ENCODE data around the gene TGIF1. TPM values are rescaled to one million over a fixed set of nuclear protein-coding genes. Genes with fewer than 3 reads are reported as not detected.
"Not testable (repeated sequence)": the region's sequence is repeated elsewhere in the genome, so short reads cannot be mapped to it uniquely, and the experiment has no call there.

Gene TGIF1
- total RNA-seq (10 to 100 TPM; 80.1 to 83.6 TPM), polyA plus RNA-seq (10 to 100 TPM; 17.4 to 39.7 (median 31.6) TPM), total RNA-seq (49.2 to 97.2 (median 75.9) reads per million in 6 experiments)

DNA sequence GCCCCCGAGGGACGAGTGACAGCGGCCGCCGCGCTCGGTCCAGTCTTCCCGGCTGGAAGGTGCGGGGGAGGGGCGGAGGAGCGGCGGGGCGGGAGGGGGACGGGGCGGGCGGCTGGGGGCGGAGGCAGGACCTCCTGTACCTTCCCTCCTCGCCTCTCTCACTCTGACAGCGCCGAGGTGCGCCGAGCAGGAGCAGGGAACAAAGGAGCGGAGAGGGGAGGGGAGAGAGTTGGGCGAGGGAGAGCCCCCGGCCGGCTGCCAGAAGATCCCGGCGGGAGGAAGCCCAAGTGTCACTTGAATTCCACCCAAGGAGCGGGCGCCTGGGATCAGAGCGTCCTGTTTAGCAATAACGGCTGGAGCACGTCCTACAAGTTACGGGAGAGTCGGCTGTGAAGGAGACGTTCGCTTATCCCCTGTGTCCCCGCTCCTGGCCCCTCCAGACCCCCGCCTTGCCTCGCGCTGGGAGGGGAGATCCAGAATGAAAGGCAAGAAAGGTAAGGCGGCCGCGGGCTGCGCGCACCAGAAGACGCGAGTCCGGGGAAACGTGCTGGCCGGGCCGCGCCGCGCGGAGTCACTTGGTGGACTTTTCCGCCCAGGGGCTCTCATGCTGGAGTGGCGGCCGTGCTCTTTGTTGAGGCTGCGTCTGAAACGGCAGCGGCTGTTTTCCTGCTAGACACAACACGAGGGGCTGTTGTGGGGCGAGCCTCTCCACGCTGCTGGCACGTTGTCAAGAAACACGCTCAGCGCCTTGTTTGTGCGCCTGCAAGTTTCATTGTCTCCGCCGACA lies at the start of gene TGIF1:
Gene TGIF1, plus strand, starts transcription at position 161 of the 787 bp plus-strand sequence. Its CDS starts 318 bp downstream, at position 479.
- H3K4me1 Mint-ChIP-seq: peaks cover 16 to 55% (median 43%) of the 10 kb centered on the region in 4 donors
- H3K36me3 Mint-ChIP-seq: no peaks in the 10 kb centered on the region
- DNase-seq (peak; percentile 67 to 91 (median 80)), ATAC-seq (peak; percentile 11 to 18)
- H3K27me3 Mint-ChIP-seq: peaks cover 0 to 3% (median 0%) of the 10 kb centered on the region in 5 donors
- POLR2A ChIA-PET: interaction anchor here (0.8 to 8.3 kb wide), 15 partner anchors 8 to 1845 kb away, joined by 3 to 112 read pairs (median 5); partner anchors contain the start of genes METTL4, MYL12A, MYL12B and NDC80
- peak within 1 kb of the TSS; percentile 99 to 100 (median 100) for H3K27ac Mint-ChIP-seq
- H3K9me3 Mint-ChIP-seq: no peaks in the 10 kb centered on the region
- peak within 1 kb of the TSS; percentile 92 to 99 (median 97) for H3K4me3 Mint-ChIP-seq

DNA sequence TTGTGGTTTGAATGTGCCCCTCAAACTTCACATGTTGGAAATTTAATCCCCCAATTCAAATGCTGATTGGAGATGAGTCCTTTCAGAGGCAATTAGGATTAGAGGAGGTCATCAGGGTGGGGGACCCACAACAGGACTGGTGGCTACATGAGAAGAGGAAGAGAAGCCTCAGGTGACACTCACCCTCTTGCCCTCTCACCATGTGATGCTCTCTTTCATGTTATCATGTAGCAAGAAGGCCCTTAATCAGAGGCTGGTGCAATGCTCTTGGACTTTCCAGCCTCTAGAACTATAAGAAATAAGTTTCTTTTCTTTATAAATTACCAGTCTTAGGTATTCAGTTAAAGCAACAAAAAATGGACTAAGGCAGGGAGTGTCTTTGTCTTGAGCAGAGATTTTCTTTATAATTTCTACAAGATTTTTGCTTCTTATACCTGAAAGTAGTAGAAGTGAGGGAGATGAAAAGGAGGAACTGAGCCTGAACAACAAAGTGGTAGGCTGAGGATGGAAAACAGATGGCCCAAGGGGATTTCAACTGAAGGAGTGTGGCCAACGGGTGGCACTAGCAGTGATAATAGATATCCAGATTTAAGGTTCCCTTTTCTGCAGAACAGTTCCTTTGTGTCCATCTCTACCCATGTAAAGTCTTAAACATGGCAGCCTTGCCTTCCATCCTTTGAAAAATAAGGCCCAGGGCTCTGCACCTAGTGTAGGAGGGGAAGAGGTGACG lies 49.2 kb upstream of the TGIF1 start:
- Mint-ChIP-seq H3K4me3 (peak overlapping the region in 1 of 10 donors; percentile 24), H3K27ac (peak overlapping the region in 2 of 10 donors; percentile 26 to 38), H3K9me3 (peaks cover 0 to 18% (median 6%) of the 10 kb centered on the region in 9 donors), H3K4me1 (peaks cover 5 to 30% (median 12%) of the 10 kb centered on the region in 4 donors), H3K27me3 (peaks cover 0 to 2% (median 0%) of the 10 kb centered on the region in 5 donors), H3K36me3 (peaks cover 0 to 11% (median 10%) of the 10 kb centered on the region in 3 donors)
- no peak for DNase-seq
- no peak for ATAC-seq
- POLR2A ChIA-PET: interaction anchor here (0.5 kb wide), 1 partner anchor 53 kb away, joined by 3 read pairs; no protein-coding TSS in a partner anchor

GRCh38 chr18:3401669-3402620 lies 48.0 kb upstream of the TGIF1 start:
- Mint-ChIP-seq H3K9me3 (peaks cover 0 to 18% (median 6%) of the 10 kb centered on the region in 9 donors), H3K4me1 (peaks cover 10 to 39% (median 22%) of the 10 kb centered on the region in 4 donors), H3K4me3 (no peak overlapping the region), H3K27ac (peak overlapping the region in 1 of 10 donors; percentile 8), H3K36me3 (peaks cover 0 to 11% (median 10%) of the 10 kb centered on the region in 3 donors), H3K27me3 (no peaks in the 10 kb centered on the region)
- POLR2A ChIA-PET: no interaction called here
- DNase-seq: no peak
- ATAC-seq: no peak

DNA sequence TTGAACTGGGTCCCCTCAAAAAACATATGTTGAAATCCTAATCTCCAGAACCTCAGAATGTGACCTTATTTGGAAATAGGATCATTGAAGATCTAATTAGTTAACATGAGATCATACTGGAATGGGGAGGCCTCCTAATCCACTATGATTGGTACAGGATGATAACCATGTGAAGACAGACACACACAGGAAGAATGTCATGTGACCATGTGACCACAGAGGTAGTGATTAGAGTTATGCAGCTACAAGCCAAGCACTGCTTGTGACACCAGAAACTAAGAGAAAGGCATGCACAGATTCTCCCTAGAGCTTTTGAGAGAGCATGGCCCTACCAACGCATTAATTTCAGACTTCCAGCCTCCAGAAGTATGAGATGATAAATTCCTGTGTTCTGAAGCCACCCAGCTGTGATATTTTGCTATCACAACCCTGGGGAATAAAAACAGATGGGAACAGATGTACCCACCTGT lies 47.0 kb upstream of the TGIF1 start:
- Mint-ChIP-seq H3K9me3 (peaks cover 0 to 18% (median 6%) of the 10 kb centered on the region in 9 donors), H3K27ac (no peak overlapping the region), H3K4me1 (peaks cover 10 to 39% (median 22%) of the 10 kb centered on the region in 4 donors), H3K27me3 (no peaks in the 10 kb centered on the region), H3K36me3 (peaks cover 0 to 11% (median 10%) of the 10 kb centered on the region in 3 donors), H3K4me3 (no peak overlapping the region)
- POLR2A ChIA-PET: no interaction called here
- DNase-seq: peak in 1 of 10 donors; percentile 7
- peak in 1 of 2 donors; percentile 61 for ATAC-seq

GRCh38 chr18:3405713-3406112 lies 44.3 kb upstream of the TGIF1 start:
- Mint-ChIP-seq H3K9me3 (peaks cover 0 to 11% (median 2%) of the 10 kb centered on the region in 9 donors), H3K36me3 (peaks cover 0 to 7% (median 5%) of the 10 kb centered on the region in 3 donors), H3K27me3 (no peaks in the 10 kb centered on the region), H3K4me3 (no peak overlapping the region), H3K4me1 (peaks cover 10 to 35% (median 22%) of the 10 kb centered on the region in 4 donors), H3K27ac (peak overlapping the region in 3 of 10 donors; percentile 3 to 84 (median 42))
- DNase-seq (peak in 1 of 10 donors; percentile 8), ATAC-seq (peak in 1 of 2 donors; percentile 71)
- POLR2A ChIA-PET: no interaction called here

DNA sequence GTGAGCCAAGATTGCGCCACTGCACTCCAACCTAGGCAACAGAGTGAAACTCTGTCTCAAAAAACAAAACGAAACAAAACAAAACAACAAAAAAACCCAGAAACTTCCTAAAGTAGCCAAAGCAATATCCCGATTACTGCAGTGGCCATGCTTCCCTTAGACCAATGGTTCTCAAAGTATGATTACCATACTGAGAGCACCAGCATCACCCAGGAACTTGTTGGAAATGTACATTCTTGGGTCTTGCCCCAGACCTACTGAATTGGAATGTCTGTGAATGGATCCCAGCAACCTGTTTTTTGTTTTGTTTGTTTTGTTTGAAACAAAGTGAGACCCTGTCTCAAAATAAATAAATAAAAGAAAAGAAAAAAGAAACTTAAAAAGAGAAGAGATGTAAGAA lies 41.9 kb upstream of the TGIF1 start:
- POLR2A ChIA-PET: no interaction called here
- ATAC-seq (no peak), DNase-seq (no peak)
- Mint-ChIP-seq H3K36me3 (peaks cover 0 to 3% (median 0%) of the 10 kb centered on the region in 3 donors), H3K4me1 (peaks cover 11 to 32% (median 24%) of the 10 kb centered on the region in 4 donors), H3K9me3 (peaks cover 0 to 5% (median 0%) of the 10 kb centered on the region in 9 donors), H3K27me3 (peaks cover 0 to 2% (median 0%) of the 10 kb centered on the region in 5 donors), H3K27ac (no peak overlapping the region), H3K4me3 (no peak overlapping the region)

GRCh38 chr18:3409811-3410210 lies 40.2 kb upstream of the TGIF1 start:
- POLR2A ChIA-PET: interaction anchor here (0.5 to 0.6 kb wide), 2 partner anchors 13 to 75 kb away, joined by 3 to 4 read pairs; no protein-coding TSS in a partner anchor
- no peak for ATAC-seq
- H3K4me1 Mint-ChIP-seq: peaks cover 11 to 31% (median 21%) of the 10 kb centered on the region in 4 donors
- no peak for DNase-seq
- H3K9me3 Mint-ChIP-seq: peaks cover 0 to 5% (median 0%) of the 10 kb centered on the region in 9 donors
- H3K36me3 Mint-ChIP-seq: peaks cover 0 to 3% (median 0%) of the 10 kb centered on the region in 3 donors
- no peak overlapping the region for H3K4me3 Mint-ChIP-seq
- peak overlapping the region in 1 of 10 donors; percentile 65 for H3K27ac Mint-ChIP-seq
- H3K27me3 Mint-ChIP-seq: peaks cover 0 to 2% (median 0%) of the 10 kb centered on the region in 5 donors

DNA sequence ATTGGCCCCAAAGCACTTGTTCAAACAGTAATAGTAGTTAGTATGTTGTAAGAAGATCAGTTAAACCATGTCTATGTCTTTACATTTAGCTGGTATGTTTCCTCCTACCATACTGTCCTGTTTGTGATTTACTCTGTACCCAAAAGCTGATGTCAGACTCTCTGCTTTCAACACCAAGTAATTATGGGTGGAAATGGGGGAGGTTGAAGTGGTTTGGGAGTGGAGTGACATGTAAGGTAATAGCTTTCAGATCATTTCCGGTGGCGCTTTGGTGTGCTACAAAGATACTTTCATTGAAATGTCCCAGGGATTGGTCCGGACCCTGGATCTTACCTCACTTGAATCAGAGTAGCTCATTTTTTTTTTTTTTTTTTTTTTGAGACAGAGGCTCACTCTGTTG lies 39.7 kb upstream of the TGIF1 start:
- ATAC-seq (no peak), DNase-seq (no peak)
- Mint-ChIP-seq H3K4me1 (peaks cover 11 to 30% (median 20%) of the 10 kb centered on the region in 4 donors), H3K36me3 (peaks cover 0 to 3% (median 0%) of the 10 kb centered on the region in 3 donors), H3K9me3 (peaks cover 0 to 2% (median 0%) of the 10 kb centered on the region in 9 donors), H3K4me3 (no peak overlapping the region), H3K27me3 (peaks cover 0 to 2% (median 0%) of the 10 kb centered on the region in 5 donors), H3K27ac (peak overlapping the region in 1 of 10 donors; percentile 65)
- POLR2A ChIA-PET: interaction anchor here (0.5 to 0.6 kb wide), 2 partner anchors 12 to 76 kb away, joined by 3 to 4 read pairs; no protein-coding TSS in a partner anchor

DNA sequence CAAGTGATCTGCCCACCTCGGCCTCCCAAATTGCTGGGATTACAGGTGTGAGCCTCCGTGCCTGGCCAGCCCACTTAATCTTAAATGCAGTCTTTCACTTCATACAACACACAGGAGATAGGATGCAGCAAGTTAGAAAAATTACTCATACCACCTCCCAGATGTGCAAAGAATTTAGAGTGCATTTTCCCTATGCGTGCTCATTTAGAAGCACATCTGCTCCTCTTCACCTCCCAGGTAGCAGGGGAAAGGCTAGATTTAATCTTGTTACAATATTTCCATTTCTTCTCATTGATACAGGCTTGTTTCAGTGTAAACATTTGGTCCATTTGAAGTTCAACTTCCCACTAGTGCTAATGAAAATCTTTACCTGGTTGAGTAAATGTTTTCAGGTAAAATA lies 39.1 kb upstream of the TGIF1 start:
- DNase-seq, POLR2A ChIA-PET: not testable (repeated sequence)

DNA sequence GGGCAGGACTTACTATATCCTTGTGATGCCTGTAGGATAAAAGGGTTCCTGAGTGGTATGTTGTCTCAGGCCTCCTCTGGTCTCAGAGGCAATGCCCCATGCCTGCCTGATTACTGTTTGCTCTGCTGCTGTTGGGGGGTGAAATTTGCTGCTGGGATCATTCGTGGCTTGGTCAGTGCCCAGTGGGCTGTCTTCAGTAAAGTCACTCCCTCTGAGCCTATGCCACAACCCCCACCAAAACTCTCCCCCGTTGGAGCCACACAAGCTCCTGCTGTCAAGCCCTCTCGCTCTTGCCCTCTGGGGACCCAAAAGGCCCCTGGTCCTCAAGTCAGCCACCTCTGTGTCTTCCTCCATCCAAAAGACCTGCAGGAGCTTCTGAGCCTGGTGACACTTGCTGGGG lies 38.6 kb upstream of the TGIF1 start:
- peak overlapping the region in 2 of 10 donors; percentile 66 to 73 for H3K27ac Mint-ChIP-seq
- no peaks in the 10 kb centered on the region for H3K9me3 Mint-ChIP-seq
- H3K27me3 Mint-ChIP-seq: peaks cover 0 to 2% (median 0%) of the 10 kb centered on the region in 5 donors
- H3K4me3 Mint-ChIP-seq: peak overlapping the region in 7 of 10 donors; percentile 28 to 76 (median 69)
- H3K36me3 Mint-ChIP-seq: no peaks in the 10 kb centered on the region
- no peak for ATAC-seq
- H3K4me1 Mint-ChIP-seq: peaks cover 5 to 19% (median 9%) of the 10 kb centered on the region in 4 donors
- POLR2A ChIA-PET: interaction anchor here (1.8 kb wide), 1 partner anchor 37 kb away, joined by 10 read pairs; no protein-coding TSS in a partner anchor
- no peak for DNase-seq

More for the DNA sequence above, 39.1 kb upstream of the TGIF1 start:
- not testable (repeated sequence) for H3K4me3 Mint-ChIP-seq, ATAC-seq, H3K36me3 Mint-ChIP-seq, H3K27me3 Mint-ChIP-seq, H3K9me3 Mint-ChIP-seq
- Mint-ChIP-seq H3K27ac (peak overlapping the region in 1 of 10 donors; percentile 73), H3K4me1 (peaks cover 8 to 24% (median 14%) of the 10 kb centered on the region in 4 donors)

- Mint-ChIP-seq H3K36me3 (no peaks in the 10 kb centered on the region), H3K27me3 (peaks cover 0 to 2% (median 0%) of the 10 kb centered on the region in 5 donors), H3K9me3 (no peaks in the 10 kb centered on the region), H3K4me1 (peaks cover 3 to 16% (median 6%) of the 10 kb centered on the region in 4 donors), H3K4me3 (peak overlapping the region; percentile 28 to 78 (median 68)), H3K27ac (peak overlapping the region in 1 of 10 donors; percentile 73)
- DNase-seq (peak in 4 of 10 donors; percentile 10 to 15 (median 10)), ATAC-seq (peak; percentile 56 to 68)
- POLR2A ChIA-PET: interaction anchor here (1.8 kb wide), 1 partner anchor 37 kb away, joined by 10 read pairs; no protein-coding TSS in a partner anchor
These were observed 38.1 kb upstream of the TGIF1 start for GRCh38 chr18:3411854-3412268.
